Non-pigmented ciliary epithelial cell (primary cell): ENCODE measurements around the gene NNT.
A peak's percentile ranks its signal among the peaks of the same experiment; 100 is the strongest.
"Not testable (repeated sequence)": the region's sequence is repeated elsewhere in the genome, so short reads cannot be mapped to it uniquely, and the experiment has no call there.

Experiments
- DNase-seq: peaks from one replicate; pipeline ENCODE4 v3.0.0-alpha.2; 2010; ENCODE audit warnings: low read depth

The NNT gene

GRCh38 chr5:43667379-43667778 is 64.4 kb downstream of the NNT start:
- DNase-seq = not testable (repeated sequence)

- DNase-seq = no peak
These were observed 71.6 kb downstream of the NNT start for GRCh38 chr5:43674536-43674935.

- DNase-seq = no peak
These were observed 72.4 kb downstream of the NNT start for GRCh38 chr5:43675357-43675756.

GRCh38 chr5:43676083-43676840 is 73.3 kb downstream of the NNT start:
- DNase-seq = no peak

- DNase-seq = no peak
These were observed 74.3 kb downstream of the NNT start for GRCh38 chr5:43677253-43677652.

GRCh38 chr5:43679214-43679613 is 76.2 kb downstream of the NNT start:
- no peak for DNase-seq

GRCh38 chr5:43680286-43680685 is 77.3 kb downstream of the NNT start:
- no peak for DNase-seq

- DNase-seq = no peak
These were observed 81.0 kb downstream of the NNT start for GRCh38 chr5:43683884-43684471.

- no peak for DNase-seq
These were observed 82.4 kb downstream of the NNT start for GRCh38 chr5:43685252-43685950.

GRCh38 chr5:43687275-43687674 is 84.3 kb downstream of the NNT start:
- DNase-seq = no peak

- no peak for DNase-seq
These were observed 88.3 kb downstream of the NNT start for GRCh38 chr5:43691275-43691674.

GRCh38 chr5:43691893-43692292 is 88.9 kb downstream of the NNT start:
- no peak for DNase-seq

- DNase-seq = no peak
These were observed 90.4 kb downstream of the NNT start for GRCh38 chr5:43693411-43693810.

GRCh38 chr5:43694027-43694426 is 91.0 kb downstream of the NNT start:
- DNase-seq = no peak

- DNase-seq = not testable (repeated sequence)
These were observed 93.5 kb downstream of the NNT start for GRCh38 chr5:43696444-43696843.

GRCh38 chr5:43699910-43700309 is 96.9 kb downstream of the NNT start:
- DNase-seq = no peak

GRCh38 chr5:43700601-43701000 is 97.6 kb downstream of the NNT start:
- no peak for DNase-seq

- DNase-seq = no peak
These were observed 98.2 kb downstream of the NNT start for GRCh38 chr5:43701227-43701626.

GRCh38 chr5:43702293-43702692 is 99.3 kb downstream of the NNT start:
- DNase-seq = no peak

GRCh38 chr5:43702815-43703214 is 99.8 kb downstream of the NNT start:
- peak; percentile 27 for DNase-seq

GRCh38 chr5:43704243-43704642 is 101.3 kb downstream of the NNT start:
- no peak for DNase-seq

- not testable (repeated sequence) for DNase-seq
These were observed 103.6 kb downstream of the NNT start for GRCh38 chr5:43706576-43706975.

GRCh38 chr5:43711496-43711895 is 108.5 kb downstream of the NNT start:
- peak; percentile 38 for DNase-seq
